Endothelial cell of umbilical vein (primary cell): ENCODE results near the gene CRNN.

Experiments
- CTCF ChIP-seq, 2 donors: IDR thresholded peaks; 1 replicate in 1 of 2; 2 replicates in 1 of 2; pipeline ENCODE4 v1.5.1; 2011; ENCODE audit warnings: low read length in 2 of 2, mild to moderate bottlenecking in 2 of 2, moderate library complexity in 2 of 2, control low read depth in 1 of 2, inconsistent platforms in 1 of 2, low read depth in 1 of 2; ENCODE audit not compliant: insufficient read depth in 1 of 2; ENCODE audit errors: extremely low read depth in 1 of 2
- EZH2 ChIP-seq: IDR thresholded peaks from 2 replicates; pipeline ENCODE4 v1.6.1; 2012; ENCODE audit warnings: borderline replicate concordance, low read depth, mild to moderate bottlenecking, moderate library complexity, low read length, inconsistent platforms; ENCODE audit not compliant: severe bottlenecking
- FOS ChIP-seq: IDR thresholded peaks from 2 replicates; pipeline ENCODE4 v1.6.1; 2011; ENCODE audit warnings: mild to moderate bottlenecking, low read length, moderate library complexity, borderline replicate concordance; ENCODE audit not compliant: insufficient read depth
- JUN ChIP-seq: IDR thresholded peaks from 2 replicates; pipeline ENCODE4 v1.6.1; 2011; ENCODE audit warnings: borderline replicate concordance, low read depth; ENCODE audit not compliant: insufficient read length, insufficient read depth
- POLR2A ChIP-seq: IDR thresholded peaks from 2 replicates; pipeline ENCODE4 v1.6.1; 2012; ENCODE audit warnings: low read depth, mild to moderate bottlenecking, control low read depth, low read length

DNA sequence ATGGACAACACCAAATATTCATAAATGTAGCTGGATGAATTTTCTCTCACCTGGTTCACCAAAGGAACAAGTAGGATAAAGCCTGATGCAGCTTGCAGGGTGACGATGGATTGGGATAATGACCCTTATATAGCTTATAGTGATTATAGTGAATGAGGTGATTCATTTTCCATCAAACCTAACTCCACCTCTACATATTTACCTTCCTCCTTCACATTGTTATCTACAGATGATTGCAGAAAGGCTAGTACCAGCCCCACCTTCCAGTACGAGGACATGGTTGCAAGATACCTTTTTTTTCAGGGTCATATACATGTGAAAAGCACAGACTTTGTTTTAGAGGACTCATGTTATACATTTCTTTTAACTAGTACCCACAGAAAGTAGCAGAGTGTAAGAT is 54.2 kb downstream of the CRNN start, which contains the start of gene FLG2:
- no peak for TF ChIP-seq JUN
- TF ChIP-seq CTCF (IDR thresholded peaks at IDR 0.05; ENCODE audit: extremely low read depth in 1 of 2, insufficient read depth in 1 of 2, low read depth in 1 of 2, low read length in 2 of 2) = no peak
- no peak for TF ChIP-seq FOS
- no peak for TF ChIP-seq POLR2A
- no peak for TF ChIP-seq EZH2
